Panc1 (cell line): ENCODE measurements around the gene FAM163A. TPM values are rescaled to one million over a fixed set of nuclear protein-coding genes. Genes with fewer than 3 reads are reported as not detected.

ENCODE experiments used
- ATAC-seq: fragments of 200-7000 bp; cut with Tn5 transposase; 2 replicates; pipeline ENCODE4 v1.9.1; 2020; ENCODE audit warnings: mild to moderate bottlenecking, moderate library complexity
- BruUV-seq: library from RNA; stranded (reverse); fragments of 400-500 nt; replicated peaks from 2 replicates; lab custom pipeline; 2021; lab: Mats Ljungman, UMichigan
- CTCF ChIA-PET: fragments of 300-600 bp; sonication (Branson Sonifier 250); formaldehyde crosslinking; loops from one replicate; lab custom pipeline; 2022; ENCODE audit warnings: antibody characterized with exemption; lab: Charles Lee
- POLR2A ChIA-PET: fragments of 300-600 bp; sonication (Branson Sonifier 250); formaldehyde crosslinking; loops from one replicate; lab custom pipeline; 2022; ENCODE audit warnings: antibody characterized with exemption; lab: Charles Lee
- DNase-seq: peaks from one replicate; pipeline ENCODE4 v3.0.0-alpha.2; 2010; ENCODE audit warnings: low read depth, low spot score
- H3K27ac ChIP-seq: 2 replicates; pipeline ENCODE4 v1.5.1; 2011; ENCODE audit warnings: mild to moderate bottlenecking, low read length, inconsistent platforms
- H3K27me3 ChIP-seq: fragments of 200-500 bp; sonication (Bioruptor generic); 2 replicates; pipeline ENCODE4 v1.6.0; 2014; ENCODE audit warnings: low read length, inconsistent platforms; ENCODE audit not compliant: control insufficient read depth, insufficient read depth
- H3K36me3 ChIP-seq: fragments of 200-500 bp; sonication (Bioruptor generic); 2 replicates; pipeline ENCODE4 v1.5.1; 2014; ENCODE audit warnings: inconsistent platforms, mild to moderate bottlenecking, low read length, moderate library complexity; ENCODE audit not compliant: control insufficient read depth, insufficient read depth
- H3K4me1 ChIP-seq: 2 replicates; pipeline ENCODE4 v1.5.1; 2011; ENCODE audit warnings: inconsistent platforms, mild to moderate bottlenecking, low read length, moderate library complexity; ENCODE audit not compliant: control insufficient read depth, insufficient read depth
- H3K4me3 ChIP-seq, 2 experiments: 2 replicates each; pipeline ENCODE4 v1.5.1; 2011 to 2012; ENCODE audit warnings: low read depth in 2 of 2, low read length in 2 of 2, mild to moderate bottlenecking in 2 of 2, inconsistent platforms in 1 of 2, moderate library complexity in 1 of 2
- H3K9me3 ChIP-seq: fragments of 200-500 bp; sonication (Bioruptor generic); 2 replicates; pipeline ENCODE4 v1.5.1; 2014; ENCODE audit warnings: low read depth, mild to moderate bottlenecking, inconsistent platforms, low read length, moderate library complexity; ENCODE audit not compliant: control insufficient read depth, insufficient read depth
- CTCF ChIP-seq: fragments of 450-650 bp; IDR thresholded peaks from 2 replicates; pipeline ENCODE4 v1.5.1; 2017; ENCODE audit warnings: mild to moderate bottlenecking
- POLR2AphosphoS5 ChIP-seq: IDR thresholded peaks from 2 replicates; pipeline ENCODE4 v1.6.1; 2012; ENCODE audit warnings: mild to moderate bottlenecking, low read depth, low read length, moderate library complexity
- SIN3A ChIP-seq: IDR thresholded peaks from 2 replicates; pipeline ENCODE4 v1.6.1; 2012; ENCODE audit warnings: low read depth, mild to moderate bottlenecking, low read length, moderate library complexity, borderline replicate concordance; ENCODE audit not compliant: insufficient read depth
- TCF7L2 ChIP-seq: IDR thresholded peaks from 2 replicates; pipeline ENCODE4 v1.6.1; 2011; ENCODE audit warnings: mild to moderate bottlenecking, low read depth, low read length, inconsistent platforms
- in situ Hi-C: cut with HindIII; loops from 2 replicates; pipeline ENCODE4 v1.10.0; 2016; ENCODE audit warnings: low sequenced_read_pairs, low pct_unique_long_range_greater_than_20kb
- intact Hi-C: fragments of 100-400 bp; cut with micrococcal nuclease; formaldehyde crosslinking; loops from one replicate; pipeline ENCODE4 v1.10.0; 2022; ENCODE audit not compliant: unreplicated experiment
- total RNA-seq: library from RNA; stranded (reverse); gene quantifications from one replicate; pipeline ENCODE4 v1.2.1, GENCODE V29; 2021; ENCODE audit not compliant: unreplicated experiment
- TF ChIP-seq, protein P1 (sequence below), 2 experiments: IDR thresholded peaks; 2 replicates each; pipeline ENCODE4 v1.6.1; 2011 to 2012; ENCODE audit warnings: low read depth in 2 of 2, control low read depth in 1 of 2, low read length in 1 of 2, mild to moderate bottlenecking in 1 of 2, moderate library complexity in 1 of 2; ENCODE audit not compliant: insufficient read depth in 1 of 2

The FAM163A gene
- total RNA-seq, 1 experiment from 2014 or later = not detected

GRCh38 chr1:179840107-179840506 is 97.0 kb downstream of the FAM163A start:
- ATAC-seq (no peak), DNase-seq (no peak)
- in situ Hi-C loops (no loop called here), intact Hi-C loops (no loop called here)
- no peaks in the 10 kb centered on the region for H3K27me3 ChIP-seq
- peaks cover 5% of the 10 kb centered on the region; the same call in 1 of the 2 replicates for H3K36me3 ChIP-seq
- H3K4me3 ChIP-seq = no peak overlapping the region
- no peaks in the 10 kb centered on the region for H3K4me1 ChIP-seq
- CTCF ChIA-PET = no interaction called here
- no peak overlapping the region for H3K27ac ChIP-seq
- POLR2A ChIA-PET = no interaction called here
- no peaks in the 10 kb centered on the region for H3K9me3 ChIP-seq
- no TSS peak for BruUV-seq
- TF ChIP-seq POLR2AphosphoS5 (no peak), CTCF (no peak), TCF7L2 (no peak), SIN3A (no peak)
- TF ChIP-seq, protein P1, sequence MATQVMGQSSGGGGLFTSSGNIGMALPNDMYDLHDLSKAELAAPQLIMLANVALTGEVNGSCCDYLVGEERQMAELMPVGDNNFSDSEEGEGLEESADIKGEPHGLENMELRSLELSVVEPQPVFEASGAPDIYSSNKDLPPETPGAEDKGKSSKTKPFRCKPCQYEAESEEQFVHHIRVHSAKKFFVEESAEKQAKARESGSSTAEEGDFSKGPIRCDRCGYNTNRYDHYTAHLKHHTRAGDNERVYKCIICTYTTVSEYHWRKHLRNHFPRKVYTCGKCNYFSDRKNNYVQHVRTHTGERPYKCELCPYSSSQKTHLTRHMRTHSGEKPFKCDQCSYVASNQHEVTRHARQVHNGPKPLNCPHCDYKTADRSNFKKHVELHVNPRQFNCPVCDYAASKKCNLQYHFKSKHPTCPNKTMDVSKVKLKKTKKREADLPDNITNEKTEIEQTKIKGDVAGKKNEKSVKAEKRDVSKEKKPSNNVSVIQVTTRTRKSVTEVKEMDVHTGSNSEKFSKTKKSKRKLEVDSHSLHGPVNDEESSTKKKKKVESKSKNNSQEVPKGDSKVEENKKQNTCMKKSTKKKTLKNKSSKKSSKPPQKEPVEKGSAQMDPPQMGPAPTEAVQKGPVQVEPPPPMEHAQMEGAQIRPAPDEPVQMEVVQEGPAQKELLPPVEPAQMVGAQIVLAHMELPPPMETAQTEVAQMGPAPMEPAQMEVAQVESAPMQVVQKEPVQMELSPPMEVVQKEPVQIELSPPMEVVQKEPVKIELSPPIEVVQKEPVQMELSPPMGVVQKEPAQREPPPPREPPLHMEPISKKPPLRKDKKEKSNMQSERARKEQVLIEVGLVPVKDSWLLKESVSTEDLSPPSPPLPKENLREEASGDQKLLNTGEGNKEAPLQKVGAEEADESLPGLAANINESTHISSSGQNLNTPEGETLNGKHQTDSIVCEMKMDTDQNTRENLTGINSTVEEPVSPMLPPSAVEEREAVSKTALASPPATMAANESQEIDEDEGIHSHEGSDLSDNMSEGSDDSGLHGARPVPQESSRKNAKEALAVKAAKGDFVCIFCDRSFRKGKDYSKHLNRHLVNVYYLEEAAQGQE (IDR thresholded peaks at IDR 0.05; ENCODE audit: insufficient read depth in 1 of 2, low read depth in 2 of 2, low read length in 1 of 2) = no peak

GRCh38 chr1:179848233-179848632 is 105.1 kb downstream of the FAM163A start:
- H3K36me3 ChIP-seq = peaks cover 42% of the 10 kb centered on the region
- BruUV-seq = no TSS peak
- H3K4me1 ChIP-seq = no peaks in the 10 kb centered on the region
- TF ChIP-seq, protein P1 (IDR thresholded peaks at IDR 0.05; ENCODE audit: insufficient read depth in 1 of 2, low read depth in 2 of 2, low read length in 1 of 2) = no peak
- no peak for TF ChIP-seq SIN3A
- no peak for TF ChIP-seq POLR2AphosphoS5
- no peak for TF ChIP-seq CTCF
- no peak for TF ChIP-seq TCF7L2
- DNase-seq = no peak
- in situ Hi-C loops (no loop called here), intact Hi-C loops (no loop called here)
- no peaks in the 10 kb centered on the region for H3K27me3 ChIP-seq
- H3K9me3 ChIP-seq = no peaks in the 10 kb centered on the region
- H3K27ac ChIP-seq = no peak overlapping the region
- no peak overlapping the region for H3K4me3 ChIP-seq
- no peak for ATAC-seq
- ChIA-PET CTCF (no interaction called here), POLR2A (no interaction called here)
